ENCODE data around the gene TRPM6. TPM values are rescaled to one million over a fixed set of nuclear protein-coding genes. Genes with fewer than 3 reads are reported as not detected.

Gene TRPM6
- total and polyA plus RNA-seq, 2 donors (not counting 3 experiments of a cell fraction or from before 2014, with no cell fraction given) = 0.01 to 0.22 TPM

DNA sequence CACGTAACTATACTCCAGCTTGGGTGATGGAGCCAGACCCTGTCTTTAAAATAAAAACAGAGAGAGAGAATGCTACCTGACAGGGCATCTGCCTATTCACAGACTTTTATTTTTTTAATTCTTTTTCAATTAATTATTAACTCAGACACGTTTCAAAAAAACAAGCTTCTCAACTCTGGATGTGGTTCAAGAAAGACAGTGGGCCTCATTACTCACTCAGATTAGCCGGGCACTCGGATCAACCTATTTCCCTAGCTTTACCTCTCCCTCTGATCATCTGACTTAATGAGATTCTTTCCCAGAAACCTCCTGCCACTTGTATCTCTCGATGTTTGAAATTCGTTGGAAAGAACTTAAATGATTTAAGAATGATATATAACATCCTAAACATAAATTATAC is 134.1 kb downstream of the TRPM6 start:
- no peaks in the 10 kb centered on the region for H3K36me3 ChIP-seq (ENCODE audit: control insufficient read depth in 2 of 2, extremely low read depth in 1 of 2, insufficient read depth in 2 of 2, low read length in 2 of 2)
- no peaks in the 10 kb centered on the region for H3K9me1 ChIP-seq (replicated peaks; ENCODE audit: control insufficient read depth, extremely low read depth, insufficient read depth, low read length)
- TF ChIP-seq, protein P1, sequence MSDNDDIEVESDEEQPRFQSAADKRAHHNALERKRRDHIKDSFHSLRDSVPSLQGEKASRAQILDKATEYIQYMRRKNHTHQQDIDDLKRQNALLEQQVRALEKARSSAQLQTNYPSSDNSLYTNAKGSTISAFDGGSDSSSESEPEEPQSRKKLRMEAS (IDR thresholded peaks at IDR 0.05; ENCODE audit: insufficient read depth, insufficient read length) = no peak
- TF ChIP-seq POLR2AphosphoS5 (IDR thresholded peaks at IDR 0.05; ENCODE audit: insufficient read depth, low read depth, low read length) (no peak), MYC (IDR thresholded peaks at IDR 0.05; ENCODE audit: low read depth, low read length) (no peak)
- no peak overlapping the region for H3K9ac ChIP-seq (replicated peaks; ENCODE audit: extremely low read depth, insufficient read depth, low read length)
- no peak overlapping the region for H3K4me2 ChIP-seq (ENCODE audit: insufficient read depth, low read length)
- H3K9me3 ChIP-seq (replicated peaks; ENCODE audit: control insufficient read depth, insufficient read depth, low read length) = no peaks in the 10 kb centered on the region
- CTCF ChIA-PET = interaction anchor here (0.8 to 1.0 kb wide), 2 partner anchors 20 to 200 kb away, joined by 3 to 4 read pairs; no protein-coding TSS in a partner anchor
- no peak overlapping the region for H3K27ac ChIP-seq (ENCODE audit: insufficient read depth, low read depth, low read length)
- H2AFZ ChIP-seq (ENCODE audit: low read depth, low read length) = no peak overlapping the region
- no peaks in the 10 kb centered on the region for H3K27me3 ChIP-seq (ENCODE audit: control insufficient read depth in 2 of 2, insufficient read depth in 2 of 2, low read length in 2 of 2)
- FAIRE-seq (no peak), DNase-seq (ENCODE audit: low read depth, low spot score) (no peak)
- H3K79me2 ChIP-seq (ENCODE audit: control insufficient read depth, insufficient read depth, low read length) = no peaks in the 10 kb centered on the region
- intact Hi-C loops (cut with micrococcal nuclease) (no loop called here), dilution Hi-C loops (cut with MboI; ENCODE audit: extremely low pct_ligation_motif_present, low sequenced_read_pairs) (no loop called here)
- no peaks in the 10 kb centered on the region for H3K4me1 ChIP-seq (ENCODE audit: control insufficient read depth, extremely low read depth, insufficient read depth, low read length)
- no peaks in the 10 kb centered on the region for H4K20me1 ChIP-seq (replicated peaks; ENCODE audit: control insufficient read depth, extremely low read depth, insufficient read depth, low read length)
- BruUV-seq (replicated peaks) = no TSS peak
- POLR2A ChIA-PET = no interaction called here
- no peak overlapping the region for H3K4me3 ChIP-seq (replicated peaks in 1 of 3; ENCODE audit: insufficient read depth in 1 of 3, low read depth in 1 of 3, low read length in 3 of 3)

DNA sequence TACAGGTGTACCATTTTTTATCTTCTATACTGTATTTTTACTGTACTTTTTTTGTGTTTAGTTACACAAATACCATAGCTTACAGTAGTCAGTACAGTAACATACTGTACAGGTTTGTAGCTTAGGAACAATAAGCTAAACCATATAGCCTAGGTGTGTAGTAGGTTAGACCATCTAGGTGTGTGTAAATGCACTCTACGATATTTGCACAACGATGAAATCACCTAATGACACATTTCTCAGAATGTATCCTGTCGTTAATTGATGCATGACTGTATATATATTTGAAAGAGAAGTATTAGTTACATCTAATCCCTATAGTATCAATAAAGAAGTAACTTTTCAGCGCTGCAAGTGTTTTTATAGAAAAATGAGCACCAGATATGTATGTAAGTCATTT is 138.8 kb downstream of the TRPM6 start:
- peaks cover 0 to under 1% of the 10 kb centered on the region in 2 experiments for H3K27me3 ChIP-seq (ENCODE audit: control insufficient read depth in 2 of 2, insufficient read depth in 2 of 2, low read length in 2 of 2)
- TF ChIP-seq JUN (IDR thresholded peaks at IDR 0.05; ENCODE audit: borderline replicate concordance, insufficient read depth, insufficient read length, low read depth) (no peak), GATA2 (IDR thresholded peaks at IDR 0.05; ENCODE audit: insufficient read depth, insufficient read length, low read depth, low read length) (no peak), EZH2 (IDR thresholded peaks at IDR 0.05; ENCODE audit: borderline replicate concordance, low read depth, low read length, severe bottlenecking) (no peak), POLR2A (IDR thresholded peaks at IDR 0.05; ENCODE audit: low read depth, low read length) (no peak), FOS (IDR thresholded peaks at IDR 0.05; ENCODE audit: borderline replicate concordance, insufficient read depth, low read length) (no peak), MYC (IDR thresholded peaks at IDR 0.05; ENCODE audit: low read depth, low read length) (no peak), POLR2AphosphoS5 (IDR thresholded peaks at IDR 0.05; ENCODE audit: insufficient read depth, low read depth, low read length) (no peak)
- TF ChIP-seq, protein P1 (IDR thresholded peaks at IDR 0.05; ENCODE audit: insufficient read depth, insufficient read length) = no peak
- TF ChIP-seq, protein P2, sequence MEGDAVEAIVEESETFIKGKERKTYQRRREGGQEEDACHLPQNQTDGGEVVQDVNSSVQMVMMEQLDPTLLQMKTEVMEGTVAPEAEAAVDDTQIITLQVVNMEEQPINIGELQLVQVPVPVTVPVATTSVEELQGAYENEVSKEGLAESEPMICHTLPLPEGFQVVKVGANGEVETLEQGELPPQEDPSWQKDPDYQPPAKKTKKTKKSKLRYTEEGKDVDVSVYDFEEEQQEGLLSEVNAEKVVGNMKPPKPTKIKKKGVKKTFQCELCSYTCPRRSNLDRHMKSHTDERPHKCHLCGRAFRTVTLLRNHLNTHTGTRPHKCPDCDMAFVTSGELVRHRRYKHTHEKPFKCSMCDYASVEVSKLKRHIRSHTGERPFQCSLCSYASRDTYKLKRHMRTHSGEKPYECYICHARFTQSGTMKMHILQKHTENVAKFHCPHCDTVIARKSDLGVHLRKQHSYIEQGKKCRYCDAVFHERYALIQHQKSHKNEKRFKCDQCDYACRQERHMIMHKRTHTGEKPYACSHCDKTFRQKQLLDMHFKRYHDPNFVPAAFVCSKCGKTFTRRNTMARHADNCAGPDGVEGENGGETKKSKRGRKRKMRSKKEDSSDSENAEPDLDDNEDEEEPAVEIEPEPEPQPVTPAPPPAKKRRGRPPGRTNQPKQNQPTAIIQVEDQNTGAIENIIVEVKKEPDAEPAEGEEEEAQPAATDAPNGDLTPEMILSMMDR (IDR thresholded peaks at IDR 0.05; ENCODE audit: extremely low read depth in 1 of 2, insufficient read depth in 1 of 2, low read depth in 1 of 2, low read length in 2 of 2) = no peak
- no peak overlapping the region for H3K27ac ChIP-seq (ENCODE audit: insufficient read depth, low read depth, low read length)
- DNase-seq (ENCODE audit: low read depth, low spot score) (no peak), FAIRE-seq (no peak)
- BruUV-seq (replicated peaks) = no TSS peak
- no peaks in the 10 kb centered on the region for H3K4me1 ChIP-seq (ENCODE audit: control insufficient read depth, extremely low read depth, insufficient read depth, low read length)
- H3K9ac ChIP-seq (replicated peaks; ENCODE audit: extremely low read depth, insufficient read depth, low read length) = no peak overlapping the region
- H3K9me1 ChIP-seq (replicated peaks; ENCODE audit: control insufficient read depth, extremely low read depth, insufficient read depth, low read length) = no peaks in the 10 kb centered on the region
- H3K36me3 ChIP-seq (ENCODE audit: control insufficient read depth in 2 of 2, extremely low read depth in 1 of 2, insufficient read depth in 2 of 2, low read length in 2 of 2) = no peaks in the 10 kb centered on the region
- H3K79me2 ChIP-seq (ENCODE audit: control insufficient read depth, insufficient read depth, low read length) = no peaks in the 10 kb centered on the region
- no peak overlapping the region for H3K4me2 ChIP-seq (ENCODE audit: insufficient read depth, low read length)
- no peaks in the 10 kb centered on the region for H4K20me1 ChIP-seq (replicated peaks; ENCODE audit: control insufficient read depth, extremely low read depth, insufficient read depth, low read length)
- H3K4me3 ChIP-seq (replicated peaks in 1 of 3; ENCODE audit: insufficient read depth in 1 of 3, low read depth in 1 of 3, low read length in 3 of 3) = no peak overlapping the region
- no peaks in the 10 kb centered on the region for H3K9me3 ChIP-seq (replicated peaks; ENCODE audit: control insufficient read depth, insufficient read depth, low read length)
- intact Hi-C loops (cut with micrococcal nuclease) = no loop called here
- no peak overlapping the region for H2AFZ ChIP-seq (ENCODE audit: low read depth, low read length)
- ChIA-PET CTCF (interaction anchor here (0.9 kb wide), 1 partner anchor 25 kb away, joined by 3 read pairs; no protein-coding TSS in a partner anchor), POLR2A (no interaction called here)
- dilution Hi-C loops (cut with MboI; ENCODE audit: extremely low pct_ligation_motif_present, low sequenced_read_pairs) = no loop called here

All from endothelial cell of umbilical vein (primary cell).